ENCODE data around the gene NFATC3. TPM values are rescaled to one million over a fixed set of nuclear protein-coding genes. Genes with fewer than 3 reads are reported as not detected.

NFATC3 gene
- 19.7 and 34.5 TPM in 2 replicates for total RNA-seq

DNA sequence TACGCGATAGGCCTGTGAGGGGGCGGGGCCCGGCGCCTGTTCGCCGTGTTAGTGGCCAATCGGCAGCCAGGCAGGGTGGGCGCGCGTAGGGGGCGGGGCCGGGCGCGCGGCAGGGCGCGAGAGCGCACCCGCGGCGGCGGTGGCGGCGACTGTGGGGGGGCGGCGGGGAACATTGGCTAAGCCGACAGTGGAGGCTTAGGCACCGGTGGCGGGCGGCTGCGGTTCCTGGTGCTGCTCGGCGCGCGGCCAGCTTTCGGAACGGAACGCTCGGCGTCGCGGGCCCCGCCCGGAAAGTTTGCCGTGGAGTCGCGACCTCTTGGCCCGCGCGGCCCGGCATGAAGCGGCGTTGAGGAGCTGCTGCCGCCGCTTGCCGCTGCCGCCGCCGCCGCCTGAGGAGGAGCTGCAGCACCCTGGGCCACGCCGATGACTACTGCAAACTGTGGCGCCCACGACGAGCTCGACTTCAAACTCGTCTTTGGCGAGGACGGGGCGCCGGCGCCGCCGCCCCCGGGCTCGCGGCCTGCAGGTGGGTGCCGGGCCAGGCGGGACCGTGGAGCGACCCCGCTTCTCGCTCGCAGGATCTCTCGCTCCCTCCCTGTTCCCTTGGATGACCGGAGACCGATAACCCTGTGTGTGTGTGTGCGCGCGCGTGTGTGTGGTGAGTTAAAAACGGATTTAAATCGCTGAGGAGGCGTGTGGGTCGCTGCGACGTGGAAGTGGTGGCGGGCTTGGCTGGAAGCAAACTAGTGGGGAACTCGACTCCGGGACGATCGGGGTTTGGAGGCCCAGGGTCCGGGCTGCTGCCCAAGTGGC, at the start of gene NFATC3:
Gene NFATC3, plus strand, starts transcription at position 112 of the 813 bp plus-strand sequence. Its CDS starts 312 bp downstream, at position 424.

DNA sequence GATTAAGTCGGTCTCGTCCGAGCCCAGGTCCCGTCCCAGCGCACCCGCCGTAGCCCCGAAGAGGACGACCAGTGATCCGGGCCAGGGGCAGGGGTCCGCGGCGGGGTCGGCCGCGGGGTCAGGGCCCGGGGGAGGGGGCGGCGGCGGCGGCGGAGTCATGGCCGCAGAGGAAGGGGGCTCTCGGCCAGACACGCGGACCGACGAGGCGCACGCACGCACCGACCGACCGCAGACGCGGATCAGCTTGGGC, 150.6 kb downstream of the NFATC3 start, which contains the start of gene ESRP2:
Gene ESRP2, minus strand, starts transcription at position 241 of the 250 bp plus-strand sequence. Its CDS starts 82 bp downstream, at position 159.

DNA sequence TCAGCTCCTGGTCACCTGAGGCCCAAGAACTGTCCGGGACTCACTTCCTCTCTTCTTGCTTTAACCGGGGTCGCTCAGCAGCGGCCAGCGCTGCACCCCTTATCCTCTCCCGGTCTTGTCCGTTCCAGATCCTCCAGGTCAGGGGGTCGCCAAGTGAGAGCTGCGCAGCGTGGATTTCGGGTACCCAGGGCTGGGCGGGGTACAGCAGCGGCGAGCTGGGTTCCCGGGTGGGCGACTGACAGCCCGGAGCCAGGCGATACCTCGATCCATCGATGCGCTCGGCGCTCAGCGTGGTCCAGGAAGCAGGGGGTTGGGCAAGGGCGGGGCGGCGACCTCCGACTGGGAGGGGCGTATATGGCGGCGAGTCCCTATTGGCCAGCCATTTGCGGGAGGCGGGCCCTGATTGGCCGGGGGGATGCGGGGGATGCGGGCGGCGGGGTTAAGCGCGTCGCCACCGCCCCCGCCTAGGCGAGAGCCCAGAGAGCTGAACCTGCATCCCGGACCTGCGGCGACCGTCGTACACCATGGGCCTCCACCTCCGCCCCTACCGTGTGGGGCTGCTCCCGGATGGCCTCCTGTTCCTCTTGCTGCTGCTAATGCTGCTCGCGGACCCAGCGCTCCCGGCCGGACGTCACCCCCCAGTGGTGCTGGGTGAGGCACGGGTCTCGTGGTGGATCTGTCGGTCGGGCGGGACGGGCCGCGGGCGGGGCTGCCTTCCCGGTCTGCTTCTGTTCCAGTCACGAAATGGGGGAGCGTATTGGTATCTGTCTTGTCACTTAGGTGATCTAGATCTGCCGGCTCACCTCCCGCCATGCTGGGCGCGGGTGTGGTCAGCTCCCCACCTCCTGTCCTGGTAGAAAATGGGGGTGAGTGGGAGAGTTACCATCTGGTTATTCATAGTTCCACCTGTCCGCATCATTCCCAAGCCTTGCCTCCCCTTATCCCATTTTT, 160.0 kb downstream of the NFATC3 start, which contains the start of gene PLA2G15:
Gene PLA2G15, plus strand, starts transcription at position 471 of the 951 bp plus-strand sequence. Its CDS starts 54 bp downstream, at position 525.

DNA sequence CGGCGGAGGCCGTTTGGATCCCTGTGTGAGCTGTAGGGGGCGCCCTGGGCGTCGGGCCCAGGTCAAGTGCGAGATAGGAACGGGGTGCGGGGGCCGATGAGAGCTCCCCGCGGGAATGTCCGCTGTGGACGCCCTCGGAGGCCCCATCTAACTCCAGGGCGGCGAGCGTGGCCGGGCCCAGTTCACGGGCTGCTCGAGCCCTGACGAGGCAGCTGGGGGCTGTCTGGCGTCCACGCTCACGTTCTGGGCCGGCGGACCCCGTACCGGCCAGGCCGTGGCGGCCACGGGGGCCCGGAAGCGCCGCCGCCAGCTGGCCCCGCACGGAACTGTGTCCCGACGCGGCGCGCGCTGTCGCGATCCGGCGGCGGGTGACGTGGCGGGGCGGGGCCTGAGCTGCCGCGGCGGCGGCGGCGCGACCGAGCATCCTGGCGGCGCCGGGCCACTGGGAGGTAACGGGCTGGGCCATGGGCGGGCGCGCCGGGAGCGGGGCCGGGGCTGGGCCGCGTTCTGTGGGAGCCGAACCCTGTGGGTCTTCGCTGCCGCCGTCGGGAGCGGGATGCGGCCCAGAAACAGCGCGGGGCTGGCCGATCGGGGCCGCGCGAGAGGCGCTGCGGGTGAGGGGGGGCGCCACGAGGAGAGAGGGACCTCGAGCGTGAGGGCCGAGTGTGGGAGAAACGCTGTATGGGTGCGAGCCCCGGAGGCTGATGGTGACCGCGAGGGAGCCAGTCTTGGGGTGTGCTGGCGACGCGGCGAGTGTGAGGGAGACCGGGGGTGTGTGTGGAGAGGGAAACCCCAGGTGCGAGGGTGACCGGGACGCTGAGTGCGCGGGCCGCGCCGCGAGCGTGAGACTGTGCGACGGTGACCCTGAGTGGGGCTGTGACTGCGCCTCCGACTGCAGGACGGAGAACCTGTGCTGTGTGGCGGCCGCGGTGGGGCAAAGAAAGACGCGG, 179.2 kb downstream of the NFATC3 start, which contains the start of gene SLC7A6:
Gene SLC7A6, plus strand, starts transcription at position 399 of the 950 bp plus-strand sequence. CDS start 10,201 bp downstream, outside the sequence.

Small RNA genes lying within 50 kb of the gene (small RNA-seq; reads per million reads assigned to genes)
- gene RF00019 (ENCODE audit: low replicate concordance) (not detected), gene RF00554 (ENCODE audit: low replicate concordance) (not detected)

Other genes with a start within 250 kb of the NFATC3 start
- 26.0 and 39.4 TPM in 2 replicates for gene THAP11, start 243.1 kb upstream of the NFATC3 start, total RNA-seq
- gene NUTF2, start 238.4 kb upstream of the NFATC3 start, total RNA-seq = 159 and 180 TPM in 2 replicates
- 21.4 and 52.3 TPM in 2 replicates for gene CENPT, start 237.7 kb upstream of the NFATC3 start, total RNA-seq
- gene EDC4, start 212.3 kb upstream of the NFATC3 start, total RNA-seq = 61.1 and 85.3 TPM in 2 replicates
- gene NRN1L, start 200.5 kb upstream of the NFATC3 start, total RNA-seq = 1.0 TPM in 1 of 2 replicates, not detected in the other
- 18.6 and 23.9 TPM in 2 replicates for gene PSKH1, start 192.1 kb upstream of the NFATC3 start, total RNA-seq
- 0.29 and 2.0 TPM in 2 replicates for gene CTRL, start 153.5 kb upstream of the NFATC3 start, total RNA-seq
- 48.4 and 51.4 TPM in 2 replicates for gene PSMB10, start 148.5 kb upstream of the NFATC3 start, total RNA-seq
- 6.4 and 10.7 TPM in 2 replicates for gene LCAT, start 141.2 kb upstream of the NFATC3 start, total RNA-seq
- 97.5 and 105 TPM in 2 replicates for gene SLC12A4, start 116.7 kb upstream of the NFATC3 start, total RNA-seq
- not detected in 2 replicates for gene DPEP3, start 104.9 kb upstream of the NFATC3 start, total RNA-seq
- gene DPEP2, start 85.9 kb upstream of the NFATC3 start, total RNA-seq = not detected in 2 replicates
- gene DPEP2NB, start 69.5 kb upstream of the NFATC3 start, total RNA-seq = not detected in 2 replicates
- 11.2 and 15.3 TPM in 2 replicates for gene DDX28, start 62.1 kb upstream of the NFATC3 start, total RNA-seq
- 11.4 and 21.0 TPM in 2 replicates for gene DUS2, start 62.1 kb upstream of the NFATC3 start, total RNA-seq
- 0.14 and 0.22 TPM in 2 replicates for gene ESRP2, start 150.8 kb downstream of the NFATC3 start, total RNA-seq
- gene PLA2G15, start 160.0 kb downstream of the NFATC3 start, total RNA-seq = 28.2 and 47.3 TPM in 2 replicates
- 37.4 and 41.2 TPM in 2 replicates for gene SLC7A6, start 179.2 kb downstream of the NFATC3 start, total RNA-seq
- 10.5 and 12.3 TPM in 2 replicates for gene SLC7A6OS, start 225.6 kb downstream of the NFATC3 start, total RNA-seq
- gene PRMT7, start 225.6 kb downstream of the NFATC3 start, total RNA-seq = 19.7 and 47.5 TPM in 2 replicates